NCI-H2081 treated with DMSO at 0.1 percent for 48 hours (cell line): ENCODE measurements around the gene RAPGEF3.

Source experiments
- DNase-seq: peaks from one replicate; lab custom pipeline; 2025; lab: John Stamatoyannopoulos, UW

Gene RAPGEF3

GRCh38 chr12:47790676-47791350, 32.1 kb upstream of the RAPGEF3 start:
- DNase-seq: no peak

- DNase-seq: no peak
These were observed 31.2 kb upstream of the RAPGEF3 start for GRCh38 chr12:47789712-47790489.

GRCh38 chr12:47789141-47789540, 30.5 kb upstream of the RAPGEF3 start:
- no peak for DNase-seq

- no peak for DNase-seq
These were observed 29.1 kb upstream of the RAPGEF3 start for GRCh38 chr12:47787596-47788319.

GRCh38 chr12:47786662-47787280, 28.1 kb upstream of the RAPGEF3 start:
- no peak for DNase-seq

- DNase-seq: no peak
These were observed 27.4 kb upstream of the RAPGEF3 start for GRCh38 chr12:47785887-47786661.

GRCh38 chr12:47785036-47785886, 26.6 kb upstream of the RAPGEF3 start:
- no peak for DNase-seq

- no peak for DNase-seq
These were observed 25.4 kb upstream of the RAPGEF3 start for GRCh38 chr12:47783821-47784819.

- no peak for DNase-seq
These were observed 24.5 kb upstream of the RAPGEF3 start for GRCh38 chr12:47783024-47783755.

GRCh38 chr12:47782372-47782770, 23.7 kb upstream of the RAPGEF3 start:
- no peak for DNase-seq

GRCh38 chr12:47781479-47782371, 23.0 kb upstream of the RAPGEF3 start:
- no peak for DNase-seq

GRCh38 chr12:47779943-47780504, 21.3 kb upstream of the RAPGEF3 start:
- DNase-seq: no peak

- no peak for DNase-seq
These were observed 20.7 kb upstream of the RAPGEF3 start for GRCh38 chr12:47779301-47779942.

GRCh38 chr12:47778881-47779280, 20.2 kb upstream of the RAPGEF3 start:
- no peak for DNase-seq

- DNase-seq: no peak
These were observed 19.3 kb upstream of the RAPGEF3 start for GRCh38 chr12:47777741-47778558.

GRCh38 chr12:47777151-47777550, 18.5 kb upstream of the RAPGEF3 start:
- DNase-seq: no peak
